Testis (tissue), 2 donors: ENCODE results near the gene SELENOS.

Experiments
- POLR2A ChIP-seq: fragments of 450-650 bp; IDR thresholded peaks from one replicate; pipeline ENCODE4 v1.6.1; 2017; ENCODE audit warnings: antibody characterized with exemption, mild to moderate bottlenecking, moderate library complexity
- TF ChIP-seq, protein P1 (sequence below), 3 experiments: fragments of 450-650 bp in 2 of 3; fragments of 200-600 bp in 1 of 3; sonication (generic) in 1 of 3; IDR thresholded peaks; one replicate each; pipeline ENCODE4 v1.5.1; 2016 to 2019; ENCODE audit warnings: antibody characterized with exemption in 3 of 3, mild to moderate bottlenecking in 2 of 3, moderate library complexity in 1 of 3

DNA sequence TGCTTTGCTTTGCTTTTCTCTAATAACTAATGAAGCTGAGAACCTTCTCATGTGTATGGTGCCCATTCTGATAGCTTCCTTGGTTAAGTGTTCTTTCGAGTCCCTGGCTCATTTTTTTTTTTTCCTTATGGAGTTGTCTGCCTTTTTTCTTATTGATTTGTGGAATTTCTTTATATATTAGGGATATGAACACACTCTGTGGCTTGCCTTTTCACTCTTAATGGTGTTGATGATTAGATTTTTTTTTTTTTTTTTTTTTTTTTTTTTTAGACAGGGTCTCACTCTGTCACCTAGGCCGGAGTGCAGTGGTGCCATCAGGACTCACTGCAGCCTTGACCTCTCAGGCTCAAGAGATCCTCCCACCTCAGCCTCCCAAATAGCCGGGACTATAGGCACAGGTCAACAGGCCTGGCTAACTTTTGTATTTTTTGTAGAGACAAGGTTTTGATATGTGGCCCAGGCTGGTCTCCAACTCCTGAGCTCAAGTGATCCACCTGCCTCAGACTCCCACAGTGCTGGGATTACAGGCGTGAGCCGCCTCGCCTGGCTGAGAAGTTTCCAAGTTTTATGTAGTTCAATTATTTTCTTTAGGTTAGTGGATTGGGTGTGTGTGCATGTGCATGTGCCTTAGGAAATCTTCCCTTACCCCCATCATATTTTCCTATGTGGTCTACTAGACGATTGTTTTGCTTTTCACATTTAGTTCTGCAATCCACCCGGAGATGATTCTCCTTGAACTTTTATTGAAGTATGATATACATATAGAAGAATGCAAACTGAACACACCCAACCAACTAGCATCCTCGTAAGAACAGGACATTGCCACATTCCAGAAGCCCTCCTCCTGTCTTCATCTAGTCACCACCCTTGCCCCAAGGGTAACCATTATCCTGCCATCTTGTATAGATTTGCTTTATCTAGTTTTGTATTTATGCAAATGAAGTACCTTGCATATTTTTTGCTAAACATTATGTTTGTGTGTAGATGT, 19.4 kb upstream of the SELENOS start:
- no peak for TF ChIP-seq POLR2A
- TF ChIP-seq, protein P1, sequence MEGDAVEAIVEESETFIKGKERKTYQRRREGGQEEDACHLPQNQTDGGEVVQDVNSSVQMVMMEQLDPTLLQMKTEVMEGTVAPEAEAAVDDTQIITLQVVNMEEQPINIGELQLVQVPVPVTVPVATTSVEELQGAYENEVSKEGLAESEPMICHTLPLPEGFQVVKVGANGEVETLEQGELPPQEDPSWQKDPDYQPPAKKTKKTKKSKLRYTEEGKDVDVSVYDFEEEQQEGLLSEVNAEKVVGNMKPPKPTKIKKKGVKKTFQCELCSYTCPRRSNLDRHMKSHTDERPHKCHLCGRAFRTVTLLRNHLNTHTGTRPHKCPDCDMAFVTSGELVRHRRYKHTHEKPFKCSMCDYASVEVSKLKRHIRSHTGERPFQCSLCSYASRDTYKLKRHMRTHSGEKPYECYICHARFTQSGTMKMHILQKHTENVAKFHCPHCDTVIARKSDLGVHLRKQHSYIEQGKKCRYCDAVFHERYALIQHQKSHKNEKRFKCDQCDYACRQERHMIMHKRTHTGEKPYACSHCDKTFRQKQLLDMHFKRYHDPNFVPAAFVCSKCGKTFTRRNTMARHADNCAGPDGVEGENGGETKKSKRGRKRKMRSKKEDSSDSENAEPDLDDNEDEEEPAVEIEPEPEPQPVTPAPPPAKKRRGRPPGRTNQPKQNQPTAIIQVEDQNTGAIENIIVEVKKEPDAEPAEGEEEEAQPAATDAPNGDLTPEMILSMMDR (IDR thresholded peaks at IDR 0.05) = no peak
